ENCODE results near the gene PMEL. TPM values are rescaled to one million over a fixed set of nuclear protein-coding genes. Genes with fewer than 3 reads are reported as not detected.

The PMEL gene
- polyA plus RNA-seq, 1 donor (not counting 4 experiments of a cell fraction or from before 2014, with no cell fraction given): 1.3 TPM

DNA sequence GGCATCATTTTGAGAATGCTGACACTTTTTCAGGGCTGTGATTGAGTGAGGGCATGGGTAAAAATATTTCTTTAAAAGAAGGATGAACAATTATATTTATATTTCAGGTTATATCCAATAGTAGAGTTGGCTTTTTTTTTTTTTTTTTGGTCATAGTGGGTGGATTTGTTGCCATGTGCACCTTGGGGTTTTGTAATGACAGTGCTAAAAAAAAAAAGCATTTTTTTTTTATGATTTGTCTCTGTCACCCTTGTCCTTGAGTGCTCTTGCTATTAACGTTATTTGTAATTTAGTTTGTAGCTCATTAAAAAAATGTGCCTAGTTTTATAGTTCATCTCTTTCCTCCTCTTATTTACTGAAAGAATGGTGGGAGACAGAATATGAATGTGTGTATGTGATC is 6.6 kb upstream of the PMEL start:
- Histone ChIP-seq H3K4me2 (ENCODE audit: control insufficient read depth, extremely low read depth, insufficient read depth, low read depth, low read length) (peak overlapping the region; percentile 99), H3K9me3 (ENCODE audit: control insufficient read depth, low read depth, low read length) (no peaks in the 10 kb centered on the region), H3K9ac (ENCODE audit: control insufficient read depth, extremely low read depth, insufficient read depth, low read length) (peak overlapping the region; percentile 90), H3K27me3 (ENCODE audit: control insufficient read depth, extremely low read depth, insufficient read depth, low read length) (no peaks in the 10 kb centered on the region), H3K36me3 (ENCODE audit: control insufficient read depth in 2 of 2, extremely low read depth in 1 of 2, insufficient read depth in 2 of 2, low read length in 2 of 2) (peaks cover 0 to 28% of the 10 kb centered on the region in 2 experiments), H2AFZ (ENCODE audit: control insufficient read depth, low read length) (peak overlapping the region; percentile 81), H3K4me1 (ENCODE audit: control insufficient read depth, extremely low read depth, insufficient read depth, low read length) (peaks cover 31% of the 10 kb centered on the region), H4K20me1 (ENCODE audit: control insufficient read depth, extremely low read depth, insufficient read depth, low read length) (peaks cover 2% of the 10 kb centered on the region), H3K79me2 (ENCODE audit: control insufficient read depth, insufficient read depth, low read length) (peaks cover 37% of the 10 kb centered on the region), H3K4me3 (ENCODE audit: control insufficient read depth in 2 of 3, extremely low read depth in 1 of 3, insufficient read depth in 2 of 3, low read depth in 1 of 3, low read length in 3 of 3) (peak overlapping the region; percentile 50 to 98 (median 78)), H3K9me1 (ENCODE audit: control insufficient read depth, extremely low read depth, insufficient read depth, low read length) (no peaks in the 10 kb centered on the region), H3K27ac (ENCODE audit: control insufficient read depth, insufficient read depth, low read length) (peak overlapping the region; percentile 93)
- TF ChIP-seq EZH2 (IDR thresholded peaks at IDR 0.05; ENCODE audit: low read length) (no peak), CTCF (optimal IDR thresholded peaks at IDR 0.05 in 1 of 3, IDR thresholded peaks at IDR 0.05 in 1 of 3, conservative IDR thresholded peaks at IDR 0.05 in 1 of 3; ENCODE audit: extremely low read depth in 1 of 3, insufficient read depth in 2 of 3, low read length in 3 of 3) (no peak)
- FAIRE-seq (no peak), DNase-seq (ENCODE audit: low read depth, low spot score) (no peak)
- dilution Hi-C loops (cut with MboI; ENCODE audit: extremely low pct_ligation_motif_present, low sequenced_read_pairs): no loop called here

GRCh38 chr12:55972042-55972441 is 6.2 kb upstream of the PMEL start:
- FAIRE-seq: no peak
- H3K4me3 ChIP-seq (ENCODE audit: control insufficient read depth in 2 of 3, extremely low read depth in 1 of 3, insufficient read depth in 2 of 3, low read depth in 1 of 3, low read length in 3 of 3): peak overlapping the region; percentile 50 to 98 (median 78)

More at GRCh38 chr12:55972042-55972441, 6.2 kb upstream of the PMEL start:
- dilution Hi-C loops (cut with MboI; ENCODE audit: extremely low pct_ligation_motif_present, low sequenced_read_pairs): no loop called here
- peak overlapping the region; percentile 99 for H3K4me2 ChIP-seq (ENCODE audit: control insufficient read depth, extremely low read depth, insufficient read depth, low read depth, low read length)
- H3K9me1 ChIP-seq (ENCODE audit: control insufficient read depth, extremely low read depth, insufficient read depth, low read length): no peaks in the 10 kb centered on the region
- no peaks in the 10 kb centered on the region for H3K27me3 ChIP-seq (ENCODE audit: control insufficient read depth, extremely low read depth, insufficient read depth, low read length)
- peaks cover 1% of the 10 kb centered on the region for H4K20me1 ChIP-seq (ENCODE audit: control insufficient read depth, extremely low read depth, insufficient read depth, low read length)
- TF ChIP-seq EZH2 (IDR thresholded peaks at IDR 0.05; ENCODE audit: low read length): no peak
- TF ChIP-seq CTCF (optimal IDR thresholded peaks at IDR 0.05 in 1 of 3, IDR thresholded peaks at IDR 0.05 in 1 of 3, conservative IDR thresholded peaks at IDR 0.05 in 1 of 3; ENCODE audit: extremely low read depth in 1 of 3, insufficient read depth in 2 of 3, low read length in 3 of 3): no peak
- peak overlapping the region; percentile 90 for H3K9ac ChIP-seq (ENCODE audit: control insufficient read depth, extremely low read depth, insufficient read depth, low read length)
- no peak overlapping the region for H2AFZ ChIP-seq (ENCODE audit: control insufficient read depth, low read length)
- H3K36me3 ChIP-seq (ENCODE audit: control insufficient read depth in 2 of 2, extremely low read depth in 1 of 2, insufficient read depth in 2 of 2, low read length in 2 of 2): peaks cover 0 to 27% of the 10 kb centered on the region in 2 experiments
- H3K27ac ChIP-seq (ENCODE audit: control insufficient read depth, insufficient read depth, low read length): peak overlapping the region; percentile 93
- no peak for DNase-seq (ENCODE audit: low read depth, low spot score)
- H3K79me2 ChIP-seq (ENCODE audit: control insufficient read depth, insufficient read depth, low read length): peaks cover 37% of the 10 kb centered on the region
- peaks cover 34% of the 10 kb centered on the region for H3K4me1 ChIP-seq (ENCODE audit: control insufficient read depth, extremely low read depth, insufficient read depth, low read length)
- H3K9me3 ChIP-seq (ENCODE audit: control insufficient read depth, low read depth, low read length): no peaks in the 10 kb centered on the region

Data from keratinocyte (primary cell).